Measurements from ENCODE around the gene ZSCAN26.

Gene ZSCAN26

DNA sequence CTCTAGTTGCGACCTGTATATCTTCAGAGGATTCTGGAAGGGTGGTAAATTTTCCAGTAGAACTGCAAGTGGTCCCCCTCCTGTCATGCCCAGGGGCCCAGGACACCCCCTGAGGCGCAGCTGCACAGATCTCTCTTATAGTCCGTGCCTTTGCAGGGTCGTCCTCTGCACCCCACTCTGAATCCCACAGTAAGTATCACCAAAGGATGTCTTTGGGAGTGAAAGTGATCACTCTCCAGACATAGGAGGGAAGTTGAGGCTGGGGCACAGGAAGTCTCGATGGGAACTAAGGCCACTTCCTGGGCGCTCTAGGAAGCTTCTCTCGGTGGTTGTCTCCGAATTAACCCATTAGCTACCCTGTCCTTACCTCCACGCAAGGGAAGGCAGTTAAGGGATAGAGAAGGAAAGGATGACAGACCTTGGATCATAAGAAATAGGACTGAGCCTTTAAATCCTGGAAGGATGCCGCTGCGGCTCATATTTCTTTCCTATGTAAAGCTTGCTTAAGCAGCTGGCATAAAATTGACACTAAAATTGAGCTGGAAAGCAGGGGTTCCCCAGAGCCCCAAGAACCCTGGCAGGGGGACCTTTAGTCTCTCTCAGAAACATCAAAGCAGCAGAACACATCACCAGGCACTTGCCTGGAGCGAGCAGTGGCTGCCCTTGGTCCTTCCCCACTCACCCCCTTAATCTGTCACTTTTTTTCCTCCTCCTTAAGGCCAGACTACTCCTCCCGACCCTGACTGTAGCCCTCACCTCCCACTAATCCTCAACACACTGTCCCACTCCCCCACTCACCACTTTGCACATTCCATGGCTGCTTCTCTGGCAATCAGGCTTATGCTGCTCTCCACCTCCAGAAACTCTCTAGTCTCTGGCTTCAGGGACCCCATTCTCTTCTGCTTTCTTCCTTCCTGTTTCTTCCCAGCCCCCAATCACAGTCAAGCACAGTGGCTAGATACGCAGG is 14.7 kb upstream of the ZSCAN26 start, which contains the start of gene ZKSCAN4:
ZKSCAN4 (minus strand) TSS at position 261 of the 967 bp plus-strand sequence. CDS start 289 bp downstream, outside the sequence.
- intact Hi-C loops (cut with DNase I): loop anchor here (10.0 kb wide), 1 partner anchor 117 kb away; no protein-coding TSS in a partner anchor
- DNase-seq: peak; percentile 63 to 96 (median 76)

GRCh38 chr6:28254121-28254519 is 12.8 kb upstream of the ZSCAN26 start:
- intact Hi-C loops (cut with DNase I): loop anchor here (10.0 kb wide), 1 partner anchor 119 kb away; no protein-coding TSS in a partner anchor
- no peak for DNase-seq

DNA sequence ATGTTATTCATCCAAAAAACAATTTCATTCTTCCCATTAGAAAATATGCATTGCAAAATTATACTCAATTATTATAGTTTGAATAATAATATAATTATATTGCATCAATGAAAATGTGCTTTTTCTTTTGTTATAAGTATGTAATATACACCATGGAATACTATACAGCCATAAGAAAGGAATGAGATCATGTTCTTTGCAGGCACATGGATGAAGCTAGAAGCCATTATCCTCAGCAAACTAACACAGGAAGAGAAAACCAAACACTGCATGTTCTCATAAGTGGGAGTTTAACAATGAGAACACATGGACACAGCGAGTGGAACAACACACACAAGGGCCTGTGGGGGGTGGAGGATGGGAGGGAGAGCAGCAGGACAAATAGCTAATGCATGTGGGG is 9.9 kb upstream of the ZSCAN26 start:
- intact Hi-C loops (cut with DNase I): loop anchor here (10.0 kb wide), 1 partner anchor 122 kb away; no protein-coding TSS in a partner anchor
- DNase-seq: no peak

DNA sequence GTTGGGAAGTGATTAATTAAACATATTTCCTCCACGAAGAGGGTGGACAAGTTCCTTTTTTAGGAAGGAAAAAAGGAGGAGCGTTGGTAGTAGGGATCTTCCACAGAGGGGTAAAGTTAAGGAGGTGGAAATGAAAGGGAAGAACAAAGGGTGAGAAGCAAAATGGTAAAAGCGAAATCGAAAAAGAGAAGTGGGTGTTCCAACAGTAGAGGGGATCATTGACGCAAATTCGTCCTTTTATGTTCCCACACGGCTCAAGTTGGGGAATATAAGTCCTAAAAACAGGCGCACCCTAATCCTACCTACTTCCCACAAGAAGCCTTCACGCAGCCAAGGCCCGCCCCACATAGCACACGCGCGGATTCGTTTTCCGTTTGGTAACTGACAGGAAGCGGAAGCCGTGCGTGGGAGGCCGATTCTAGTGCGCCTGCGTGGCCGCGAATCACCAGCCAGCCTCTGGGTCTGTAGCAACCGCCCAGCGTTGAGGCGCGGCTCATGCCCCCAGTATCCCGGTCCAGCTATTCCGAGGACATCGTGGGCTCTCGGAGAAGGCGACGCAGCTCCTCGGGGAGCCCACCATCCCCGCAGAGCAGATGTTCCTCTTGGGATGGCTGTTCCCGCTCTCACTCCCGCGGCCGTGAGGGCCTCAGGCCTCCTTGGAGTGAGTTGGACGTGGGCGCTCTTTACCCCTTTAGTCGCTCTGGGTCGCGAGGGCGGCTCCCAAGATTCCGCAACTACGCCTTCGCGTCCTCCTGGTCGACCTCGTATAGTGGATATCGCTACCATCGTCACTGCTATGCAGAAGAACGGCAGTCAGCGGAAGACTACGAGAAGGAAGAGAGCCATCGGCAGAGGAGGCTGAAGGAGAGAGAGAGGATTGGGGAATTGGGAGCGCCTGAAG is 7.8 kb upstream of the ZSCAN26 start, which contains the start of gene NKAPL:
NKAPL (plus strand) TSS at position 421 of the 901 bp plus-strand sequence; CDS start at position 496, 75 bp downstream.
- intact Hi-C loops (cut with DNase I): loop anchor here (10.0 kb wide), 1 partner anchor 124 kb away; no protein-coding TSS in a partner anchor
- DNase-seq: peak; percentile 52 to 95 (median 70)

GRCh38 chr6:28263922-28264321 is 3.0 kb upstream of the ZSCAN26 start:
- intact Hi-C loops (cut with DNase I): loop anchor here (10.0 kb wide), 1 partner anchor 179 kb away; the partner anchor contains the start of gene ZNF165

DNA sequence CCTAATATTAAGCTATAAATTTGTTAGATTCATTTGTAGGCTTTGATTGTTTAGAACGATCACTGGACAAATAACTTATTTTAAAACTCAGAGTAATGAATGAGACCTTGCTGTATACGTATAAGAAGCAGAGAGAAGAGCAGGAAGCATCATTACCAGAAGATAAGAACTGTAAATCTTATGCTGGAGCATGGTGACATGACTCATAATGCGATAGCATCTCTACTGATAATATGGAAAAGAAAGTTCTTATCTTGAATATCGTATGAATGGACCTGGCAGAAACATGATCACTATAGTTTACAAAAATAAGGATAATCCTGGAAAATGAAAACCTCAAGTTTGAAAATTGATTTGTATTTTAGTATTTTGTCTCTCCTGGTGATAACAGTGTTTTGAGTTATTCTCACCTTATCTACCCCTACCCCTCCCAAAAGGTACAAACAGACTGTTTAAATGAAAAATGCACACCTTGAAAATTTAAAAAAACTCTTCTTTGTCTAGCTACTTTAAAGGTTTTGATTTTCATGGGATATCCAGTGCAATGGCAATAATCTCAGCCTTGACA is 2.0 kb upstream of the ZSCAN26 start:
- intact Hi-C loops (cut with DNase I): loop anchor here (5.0 to 10.0 kb wide), 2 partner anchors 67 to 180 kb away; partner anchors contain the start of gene ZNF165
- no peak for DNase-seq

More at GRCh38 chr6:28263922-28264321, 3.0 kb upstream of the ZSCAN26 start:
- DNase-seq: no peak

DNA sequence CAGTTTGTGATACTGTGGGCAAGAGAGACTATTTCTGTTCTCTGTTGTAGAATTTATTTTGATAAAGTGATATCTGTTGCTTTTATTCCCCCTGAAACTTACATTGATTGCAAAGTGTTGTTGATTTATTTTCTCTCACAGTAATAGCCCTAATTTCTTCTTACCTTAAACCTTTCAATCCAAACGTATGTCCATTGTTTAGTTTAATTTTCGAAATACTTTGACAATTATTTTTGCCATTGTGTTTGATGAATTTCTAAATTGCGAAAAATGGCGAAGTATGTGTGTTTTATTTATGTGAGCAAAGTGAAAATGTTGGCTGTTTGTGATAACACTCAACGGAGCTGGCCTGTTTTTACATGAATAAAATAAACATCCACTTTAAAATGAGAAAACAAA is 381 bp upstream of the ZSCAN26 start:
- no peak for DNase-seq
- intact Hi-C loops (cut with DNase I): loop anchor here (5.0 to 10.0 kb wide), 2 partner anchors 66 to 182 kb away; partner anchors contain the start of gene ZNF165

GRCh38 chr6:28267695-28268059 is 734 bp downstream of the ZSCAN26 start:
- DNase-seq: no peak
- intact Hi-C loops (cut with DNase I): loop anchor here (5.0 to 10.0 kb wide), 2 partner anchors 65 to 183 kb away; partner anchors contain the start of gene ZNF165

GRCh38 chr6:28269492-28269891 is 2.5 kb downstream of the ZSCAN26 start:
- no peak for DNase-seq
- intact Hi-C loops (cut with DNase I): loop anchor here (5.0 to 10.0 kb wide), 2 partner anchors 63 to 185 kb away; partner anchors contain the start of gene ZNF165

DNA sequence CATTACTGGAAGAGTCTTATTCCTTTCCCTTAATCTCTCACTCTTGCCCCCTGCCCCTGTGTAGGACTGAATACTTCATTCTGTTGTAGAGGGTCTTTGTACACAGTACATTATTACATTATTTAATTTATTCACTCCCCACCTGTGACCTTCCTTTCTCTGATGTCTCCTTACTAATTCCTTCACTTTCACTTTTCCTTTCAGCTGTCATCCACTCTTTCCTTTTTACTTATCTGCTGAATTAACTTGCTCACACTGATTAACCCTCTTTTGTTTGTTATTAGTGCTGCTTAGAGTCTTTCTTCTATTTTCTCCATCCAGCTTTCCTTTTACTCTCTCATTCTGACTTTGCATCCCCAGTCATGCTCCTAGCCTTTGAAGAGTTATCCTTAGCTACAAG is 7.9 kb downstream of the ZSCAN26 start:
- intact Hi-C loops (cut with DNase I): loop anchor here (5.0 kb wide), 1 partner anchor 82 kb away; no protein-coding TSS in a partner anchor
- no peak for DNase-seq

DNA sequence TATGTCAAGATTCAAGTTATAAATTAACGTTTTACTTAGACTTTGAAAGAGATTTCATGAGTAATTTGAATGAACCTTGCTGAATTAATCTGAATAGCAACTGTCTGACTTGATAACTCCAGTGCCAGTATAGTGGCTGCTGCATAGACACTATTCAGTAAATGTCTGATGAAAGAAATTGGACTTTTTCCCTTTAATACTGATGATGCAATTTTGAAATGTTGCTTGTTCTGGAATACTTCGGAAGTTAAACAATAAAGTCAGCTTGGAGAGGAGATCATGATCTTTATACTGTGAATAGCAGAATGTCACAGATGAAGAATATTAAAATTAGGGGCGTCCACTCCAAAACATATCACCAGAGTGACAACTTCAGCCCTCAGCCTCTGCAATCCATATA is 10.8 kb downstream of the ZSCAN26 start:
- no peak for DNase-seq
- intact Hi-C loops (cut with DNase I): no loop called here

DNA sequence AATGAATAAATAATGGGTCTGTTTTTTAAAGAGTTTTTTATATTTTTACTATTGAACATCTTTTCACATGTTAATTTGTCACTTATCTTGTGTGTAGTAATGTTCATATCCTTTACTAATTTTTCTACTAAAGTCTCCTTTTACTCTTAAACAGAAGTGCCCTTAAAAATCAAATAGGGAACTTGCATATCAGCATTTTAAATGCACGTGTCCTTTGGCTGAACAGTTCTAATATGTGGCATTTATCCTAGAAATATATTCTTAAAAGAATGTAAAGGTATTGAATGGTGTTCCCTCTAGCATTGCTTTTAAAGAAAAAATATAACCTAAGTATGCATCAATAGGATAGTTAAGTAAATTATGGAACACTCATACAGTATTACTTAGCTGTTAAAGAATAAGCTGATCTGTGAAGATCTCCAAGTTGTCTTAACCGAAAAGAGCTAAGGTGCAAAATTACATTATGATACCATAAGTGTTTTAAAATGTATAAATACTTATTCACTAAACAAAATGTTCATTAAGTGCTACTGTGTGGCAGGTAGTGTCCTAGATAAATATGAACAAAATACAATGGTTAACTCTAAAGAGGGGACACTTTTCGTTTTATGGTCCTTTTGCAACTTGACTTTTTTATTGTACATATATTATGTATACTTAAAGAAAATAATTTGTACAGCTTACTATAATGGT is 13.8 kb downstream of the ZSCAN26 start:
- intact Hi-C loops (cut with DNase I): no loop called here

DNA sequence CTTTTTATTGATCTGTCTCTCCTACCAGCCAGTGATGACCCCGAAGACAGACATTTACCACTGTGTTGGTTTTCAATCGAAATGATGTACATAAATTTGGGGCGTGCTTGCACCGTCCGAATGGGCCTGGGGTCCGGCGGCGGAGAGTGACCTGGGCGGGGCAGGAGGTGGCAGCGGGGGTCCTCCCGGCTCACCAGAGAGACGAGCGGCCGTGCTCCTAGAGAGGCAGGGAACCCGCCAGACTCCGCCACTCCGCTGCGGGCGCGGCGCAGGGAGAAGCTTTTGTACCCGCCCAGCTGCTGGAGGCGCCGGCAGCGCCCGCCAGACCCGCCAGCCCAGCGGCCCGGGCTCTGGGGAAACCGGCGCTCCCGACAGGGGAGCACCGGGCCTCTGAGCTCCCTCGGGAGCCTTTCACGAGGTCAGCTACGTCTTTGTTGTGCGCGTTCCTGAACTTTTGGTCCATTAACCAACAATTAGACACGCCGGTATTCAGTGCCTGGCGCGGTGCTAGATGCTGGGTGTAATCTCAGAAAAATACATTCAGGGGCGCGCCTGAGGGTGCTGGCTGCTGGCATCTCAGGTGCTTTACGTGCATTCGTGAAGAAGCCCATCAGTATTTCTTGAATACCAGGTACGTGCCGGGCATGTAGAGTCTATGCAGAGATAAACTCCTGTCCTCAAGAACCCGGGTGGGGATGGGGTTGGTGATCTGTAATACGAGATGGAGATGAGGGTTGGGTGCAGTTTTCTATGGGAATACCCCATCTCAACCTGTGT is 14.5 kb downstream of the ZSCAN26 start, which contains the start of gene PGBD1:
PGBD1 (plus strand) TSS at position 285 of the 777 bp plus-strand sequence. CDS start 2,242 bp downstream, outside the sequence.
- intact Hi-C loops (cut with DNase I): no loop called here
- peak; percentile 49 to 97 (median 77) for DNase-seq

More for the DNA sequence above, 13.8 kb downstream of the ZSCAN26 start:
- no peak for DNase-seq

GRCh38 chr6:28282926-28283325 is 16.0 kb downstream of the ZSCAN26 start:
- DNase-seq: no peak
- intact Hi-C loops (cut with DNase I): no loop called here

DNA sequence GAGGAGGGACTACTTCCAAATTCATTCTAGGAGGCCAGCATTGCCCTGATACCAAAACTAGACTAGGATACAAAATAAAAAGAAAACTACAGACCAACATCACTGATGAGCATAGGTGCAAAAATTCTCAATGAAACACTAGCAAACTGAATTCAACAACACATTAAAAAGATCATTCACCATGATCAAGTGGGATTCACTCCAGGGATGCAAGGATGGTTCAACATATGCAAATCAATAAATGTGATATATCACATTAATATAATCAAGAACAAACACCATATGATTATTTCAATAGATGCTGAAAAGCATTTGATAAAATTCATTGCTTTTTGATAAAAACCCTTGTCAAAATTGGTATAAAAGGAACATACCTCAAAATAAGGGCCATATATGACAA is 24.6 kb downstream of the ZSCAN26 start:
- intact Hi-C loops (cut with DNase I): no loop called here
- DNase-seq: no peak

DNA sequence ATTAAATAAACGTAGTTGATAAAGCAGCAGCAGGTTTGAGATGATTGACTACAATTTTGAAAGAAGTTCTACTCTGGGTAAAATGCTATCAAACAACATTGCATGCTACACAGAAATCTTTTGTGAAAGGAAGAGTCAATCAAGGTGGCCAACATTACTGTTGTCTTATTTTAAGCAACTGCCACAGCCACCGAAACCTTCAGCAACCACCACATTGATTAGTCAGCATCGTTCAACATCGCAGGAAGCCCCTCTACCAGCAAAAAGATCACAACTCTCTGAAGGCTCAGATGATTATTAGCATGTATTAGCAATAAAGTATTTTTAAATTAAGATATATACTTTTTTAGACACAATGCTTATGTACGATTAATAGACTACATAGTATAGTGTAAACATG is 28.4 kb downstream of the ZSCAN26 start:
- no peak for DNase-seq
- intact Hi-C loops (cut with DNase I): no loop called here

GRCh38 chr6:28296520-28297060 is 29.6 kb downstream of the ZSCAN26 start:
- DNase-seq: no peak
- intact Hi-C loops (cut with DNase I): no loop called here

DNA sequence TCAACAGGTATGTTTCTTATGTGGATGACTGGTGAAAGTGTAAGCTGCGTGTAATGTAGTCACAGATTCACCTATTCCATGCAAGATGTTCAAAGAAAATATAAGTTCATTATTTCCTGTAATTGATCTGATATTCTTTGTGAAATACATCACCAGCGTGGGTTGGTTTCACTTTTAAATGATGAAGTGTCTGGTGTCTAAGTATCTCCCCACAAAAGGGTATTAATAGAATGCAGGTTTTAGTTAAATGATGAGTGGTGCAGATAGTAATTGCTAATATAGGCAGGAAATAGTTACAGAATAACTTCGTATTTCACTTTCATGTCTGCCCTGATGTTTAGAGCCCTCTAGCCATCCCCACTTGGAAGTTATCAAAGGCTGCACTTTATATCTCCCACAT is 36.6 kb downstream of the ZSCAN26 start:
- DNase-seq: no peak
- intact Hi-C loops (cut with DNase I): no loop called here

Measured in posterior cingulate gyrus (tissue), 11 donors.